PC-3 (cell line): ENCODE measurements around the gene KRT15.

Experiments
- CTCF ChIP-seq: fragments of 300-600 bp; sonication (generic); conservative IDR thresholded peaks from 2 replicates; pipeline ENCODE4 v1.5.1; 2017; ENCODE audit warnings: antibody characterized with exemption, low read depth, mild to moderate bottlenecking, low read length
- EZH2phosphoT487 ChIP-seq: fragments of 300-600 bp; sonication (generic); IDR thresholded peaks from 2 replicates; pipeline ENCODE4 v1.6.1; 2018; ENCODE audit warnings: mild to moderate bottlenecking, antibody characterized with exemption, low read length, borderline replicate concordance

GRCh38 chr17:41555105-41555887 lies 36.6 kb upstream of the KRT15 start:
- TF ChIP-seq CTCF: no peak
- no peak for TF ChIP-seq EZH2phosphoT487
